Naive thymus-derived CD4-positive, alpha-beta T cell (primary cell): Measurements from ENCODE around the gene MLKL. TPM values are rescaled to one million over a fixed set of nuclear protein-coding genes. Genes with fewer than 3 reads are reported as not detected.

ENCODE experiments used
- ATAC-seq: fragments of 150-1000 bp; cut with Tn5 transposase; 2 replicates; pipeline ENCODE4 v1.10.0; 2021; ENCODE audit warnings: mild to moderate bottlenecking, moderate library complexity
- CTCF ChIA-PET: fragments of 350-600 bp; sonication (Branson Sonifier 250); formaldehyde crosslinking; loops from one replicate; lab custom pipeline; 2021; ENCODE audit warnings: antibody characterized with exemption; lab: Charles Lee
- POLR2A ChIA-PET: fragments of 350-600 bp; sonication (Branson Sonifier 250); formaldehyde crosslinking; loops from one replicate; lab custom pipeline; 2021; ENCODE audit warnings: antibody characterized with exemption, inconsistent platforms; lab: Charles Lee
- DNase-seq, 9 donors: peaks; one replicate each; pipeline versions ENCODE4 v3.0.0 to v3.0.0-alpha.2; 2020 to 2022; ENCODE audit warnings: mixed read lengths in 1 of 9
- H3K27ac ChIP-seq: one replicate; pipeline ENCODE4 v1.7.0; 2013; ENCODE audit warnings: mild to moderate bottlenecking, low read depth, low read length, moderate library complexity
- H3K27me3 ChIP-seq, 2 donors: one replicate each; pipeline ENCODE4 v1.7.0; 2013; ENCODE audit warnings: low read length in 2 of 2, mild to moderate bottlenecking in 2 of 2, moderate library complexity in 2 of 2; ENCODE audit not compliant: control insufficient read depth in 2 of 2, insufficient read depth in 2 of 2
- H3K36me3 ChIP-seq, 3 experiments: 1 replicate in 2 of 3; 2 replicates in 1 of 3; pipeline ENCODE4 v1.7.0; 2013; ENCODE audit warnings: low read length in 3 of 3, mild to moderate bottlenecking in 3 of 3, moderate library complexity in 1 of 3; ENCODE audit not compliant: insufficient read depth in 3 of 3, control insufficient read depth in 2 of 3
- H3K4me1 ChIP-seq, 2 donors: one replicate each; pipeline ENCODE4 v1.7.0; 2013; ENCODE audit warnings: low read length in 2 of 2, mild to moderate bottlenecking in 2 of 2, moderate library complexity in 1 of 2; ENCODE audit not compliant: control insufficient read depth in 2 of 2, insufficient read depth in 2 of 2
- H3K4me3 ChIP-seq: 2 replicates; pipeline ENCODE4 v1.7.0; 2013; ENCODE audit warnings: mild to moderate bottlenecking, low read length
- H3K9me3 ChIP-seq, 3 experiments: 1 replicate in 2 of 3; 2 replicates in 1 of 3; pipeline ENCODE4 v1.7.0; 2013; ENCODE audit warnings: low read length in 3 of 3; ENCODE audit not compliant: control insufficient read depth in 2 of 3
- H3K27ac Mint-ChIP-seq, 9 donors: one replicate each; pipeline ENCODE4 v1.8.0; 2020 to 2022; ENCODE audit warnings: mixed read lengths in 9 of 9, mild to moderate bottlenecking in 8 of 9, moderate library complexity in 5 of 9, inconsistent platforms in 2 of 9
- H3K27me3 Mint-ChIP-seq, 5 donors: one replicate each; pipeline ENCODE4 v1.8.0; 2021 to 2022; ENCODE audit warnings: mixed read lengths in 5 of 5, mild to moderate bottlenecking in 1 of 5
- H3K36me3 Mint-ChIP-seq, 5 donors: one replicate each; pipeline ENCODE4 v1.8.0; 2020 to 2022; ENCODE audit warnings: mixed read lengths in 5 of 5, mild to moderate bottlenecking in 3 of 5, inconsistent platforms in 1 of 5
- H3K4me1 Mint-ChIP-seq, 7 donors: one replicate each; pipeline ENCODE4 v1.8.0; 2020 to 2022; ENCODE audit warnings: mixed read lengths in 7 of 7, mild to moderate bottlenecking in 3 of 7, inconsistent platforms in 1 of 7
- H3K4me3 Mint-ChIP-seq, 10 donors: one replicate each; pipeline ENCODE4 v1.8.0; 2020 to 2022; ENCODE audit warnings: mild to moderate bottlenecking in 10 of 10, mixed read lengths in 10 of 10, moderate library complexity in 6 of 10, inconsistent platforms in 2 of 10
- H3K9me3 Mint-ChIP-seq, 11 donors: one replicate each; pipeline ENCODE4 v1.8.0; 2020 to 2022; ENCODE audit warnings: mixed read lengths in 11 of 11, mild to moderate bottlenecking in 4 of 11, inconsistent platforms in 1 of 11, moderate library complexity in 1 of 11
- intact Hi-C, 2 donors: fragments of 100-400 bp; cut with micrococcal nuclease; formaldehyde crosslinking; loops; one replicate each; pipeline ENCODE4 v1.15.1; 2023
- polyA plus RNA-seq, 2 donors: library from polyadenylated mRNA; unstranded; fragments of 300-500 nt; fragmentation: Illumina TruSeq; gene quantifications; one replicate each; pipeline ENCODE4 v1.2.3, GENCODE V29; 2021
- total RNA-seq, 6 experiments: library from RNA in 5 of 6; stranded (reverse) in 5 of 6; gene quantifications; 1 replicate in 5 of 6; 2 replicates in 1 of 6; pipeline ENCODE4 v1.2.3 and lab custom pipeline; 2021 to 2026

The MLKL gene
- total and polyA plus RNA-seq, 7 experiments from 2014 or later: 7.9 to 52.4 (median 36.3) TPM

GRCh38 chr16:74711938-74712337, 11.3 kb upstream of the MLKL start:
- no peak overlapping the region for H3K27ac ChIP-seq
- Mint-ChIP-seq H3K4me1 (peaks cover 2 to 6% (median 6%) of the 10 kb centered on the region in 7 donors), H3K9me3 (no peaks in the 10 kb centered on the region), H3K27ac (no peak overlapping the region), H3K4me3 (no peak overlapping the region), H3K27me3 (peaks cover 0 to 6% (median 0%) of the 10 kb centered on the region in 5 donors), H3K36me3 (no peaks in the 10 kb centered on the region)
- no peaks in the 10 kb centered on the region for H3K9me3 ChIP-seq
- ATAC-seq (no peak), DNase-seq (no peak)
- H3K4me1 ChIP-seq: no peaks in the 10 kb centered on the region
- ChIA-PET CTCF (interaction anchor here (0.7 to 1.1 kb wide), 3 partner anchors 8 to 151 kb away, joined by 3 to 5 read pairs (median 4); no protein-coding TSS in a partner anchor), POLR2A (no interaction called here)
- H3K27me3 ChIP-seq: no peaks in the 10 kb centered on the region
- no peak overlapping the region for H3K4me3 ChIP-seq
- intact Hi-C loops: no loop called here
- H3K36me3 ChIP-seq: no peaks in the 10 kb centered on the region

GRCh38 chr16:74710401-74710800, 9.7 kb upstream of the MLKL start:
- CTCF ChIA-PET: interaction anchor here (1.3 to 2.0 kb wide), 4 partner anchors 10 to 401 kb away, joined by 3 to 10 read pairs (median 9); partner anchors contain the start of gene MLKL
- POLR2A ChIA-PET: interaction anchor here (2.1 kb wide), 1 partner anchor 9 kb away, joined by 11 read pairs; the partner anchor contains the start of gene MLKL
- intact Hi-C loops: no loop called here
- ATAC-seq (no peak), DNase-seq (no peak)
- peaks cover 2 to 6% (median 6%) of the 10 kb centered on the region in 7 donors for H3K4me1 Mint-ChIP-seq
- no peak overlapping the region for H3K27ac Mint-ChIP-seq
- H3K4me3 Mint-ChIP-seq: no peak overlapping the region
- Histone ChIP-seq H3K27me3 (no peaks in the 10 kb centered on the region), H3K4me1 (no peaks in the 10 kb centered on the region), H3K9me3 (no peaks in the 10 kb centered on the region), H3K27ac (no peak overlapping the region), H3K36me3 (no peaks in the 10 kb centered on the region), H3K4me3 (no peak overlapping the region)
- no peaks in the 10 kb centered on the region for H3K36me3 Mint-ChIP-seq
- no peaks in the 10 kb centered on the region for H3K9me3 Mint-ChIP-seq
- H3K27me3 Mint-ChIP-seq: peaks cover 0 to 6% (median 0%) of the 10 kb centered on the region in 5 donors

GRCh38 chr16:74709441-74709877, 8.8 kb upstream of the MLKL start:
- Histone ChIP-seq H3K27ac (no peak overlapping the region), H3K4me1 (no peaks in the 10 kb centered on the region), H3K9me3 (no peaks in the 10 kb centered on the region), H3K27me3 (no peaks in the 10 kb centered on the region), H3K4me3 (no peak overlapping the region), H3K36me3 (no peaks in the 10 kb centered on the region)
- Mint-ChIP-seq H3K27ac (peak overlapping the region in 5 of 9 donors; percentile 3 to 85 (median 29)), H3K4me1 (peaks cover 4 to 10% (median 6%) of the 10 kb centered on the region in 7 donors), H3K36me3 (no peaks in the 10 kb centered on the region), H3K9me3 (no peaks in the 10 kb centered on the region), H3K27me3 (peaks cover 0 to 6% (median 0%) of the 10 kb centered on the region in 5 donors), H3K4me3 (no peak overlapping the region)
- peak; percentile 62 to 86 (median 78) for DNase-seq
- ChIA-PET CTCF (interaction anchor here (1.3 to 2.0 kb wide), 4 partner anchors 9 to 402 kb away, joined by 3 to 10 read pairs (median 9); partner anchors contain the start of gene MLKL), POLR2A (interaction anchor here (2.1 kb wide), 1 partner anchor 8 kb away, joined by 11 read pairs; the partner anchor contains the start of gene MLKL)
- intact Hi-C loops: loop anchor here (1.0 to 10.0 kb wide), 10 partner anchors 8 to 725 kb away; partner anchors contain the start of genes CFDP1 (in 1 of the 2), PSMD7 (in 1 of the 2) and ZNRF1 (in 1 of the 2)
- ATAC-seq: peak; percentile 99

GRCh38 chr16:74700116-74700437, 585 bp downstream of the MLKL start:
- Mint-ChIP-seq H3K4me3 (peak overlapping the region; percentile 93 to 100 (median 97)), H3K27ac (peak overlapping the region; percentile 93 to 100 (median 97)), H3K9me3 (peaks cover 0 to 1% (median 0%) of the 10 kb centered on the region in 11 donors), H3K36me3 (peaks cover 0 to 21% (median 10%) of the 10 kb centered on the region in 5 donors), H3K4me1 (peaks cover 46 to 70% (median 64%) of the 10 kb centered on the region in 7 donors), H3K27me3 (no peaks in the 10 kb centered on the region)
- ATAC-seq (peak; percentile 24), DNase-seq (peak in 7 of 9 donors; percentile 4 to 30 (median 15))
- intact Hi-C loops: loop anchor here (1.0 to 10.0 kb wide), 9 partner anchors 33 to 735 kb away; partner anchors contain the start of genes PSMD7 (in 2 of the 2), CFDP1 (in 1 of the 2), RFWD3 (in 1 of the 2) and WDR59 (in 1 of the 2)
- ChIA-PET CTCF (interaction anchor here (0.8 to 1.8 kb wide), 4 partner anchors 8 to 232 kb away, joined by 3 to 10 read pairs (median 3); no protein-coding TSS in a partner anchor), POLR2A (interaction anchor here (0.7 to 2.0 kb wide), 5 partner anchors 9 to 704 kb away, joined by 3 to 18 read pairs (median 4); partner anchors contain the start of gene PSMD7)
- Histone ChIP-seq H3K9me3 (no peaks in the 10 kb centered on the region), H3K27ac (peak overlapping the region; percentile 85), H3K4me3 (peak overlapping the region; percentile 98), H3K36me3 (peaks cover 0 to 9% (median 0%) of the 10 kb centered on the region in 3 experiments), H3K4me1 (peaks cover 22 to 31% of the 10 kb centered on the region in 2 donors), H3K27me3 (no peaks in the 10 kb centered on the region)

DNA sequence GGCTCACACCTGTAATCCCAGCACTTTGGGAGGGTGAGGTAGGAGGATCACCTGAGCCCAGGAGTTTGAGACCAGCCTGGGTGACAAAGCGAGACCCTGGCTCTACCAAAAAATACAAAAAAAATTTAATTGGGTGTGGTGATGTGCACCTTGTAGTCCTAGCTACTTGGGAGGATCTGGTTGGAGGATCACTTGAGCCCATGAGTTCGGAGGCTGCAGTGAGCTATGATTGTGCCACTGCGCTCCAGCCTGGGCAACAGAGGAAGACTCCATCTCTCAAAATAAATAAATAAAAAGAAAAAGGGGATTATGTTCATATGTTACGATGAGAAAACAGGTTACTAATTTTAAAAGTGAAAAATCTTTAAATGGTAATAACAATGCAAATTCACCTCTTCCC, 996 bp downstream of the MLKL start:
- intact Hi-C loops: loop anchor here (1.0 to 10.0 kb wide), 10 partner anchors 32 to 948 kb away; partner anchors contain the start of genes PSMD7 (in 2 of the 2), CFDP1 (in 1 of the 2), KARS1 (in 1 of the 2) and RFWD3 (in 1 of the 2)
- ATAC-seq: no peak
- Mint-ChIP-seq H3K4me3 (peak overlapping the region; percentile 74 to 100 (median 96)), H3K4me1 (peaks cover 46 to 68% (median 63%) of the 10 kb centered on the region in 7 donors), H3K36me3 (peaks cover 0 to 21% (median 12%) of the 10 kb centered on the region in 5 donors), H3K27ac (peak overlapping the region; percentile 45 to 98 (median 83)), H3K9me3 (peaks cover 0 to 1% (median 0%) of the 10 kb centered on the region in 11 donors), H3K27me3 (no peaks in the 10 kb centered on the region)
- Histone ChIP-seq H3K4me1 (peaks cover 22 to 31% of the 10 kb centered on the region in 2 donors), H3K4me3 (peak overlapping the region; percentile 54), H3K36me3 (peaks cover 0 to 13% (median 0%) of the 10 kb centered on the region in 3 experiments), H3K9me3 (no peaks in the 10 kb centered on the region), H3K27me3 (no peaks in the 10 kb centered on the region), H3K27ac (peak overlapping the region; percentile 85)
- DNase-seq: no peak
- ChIA-PET CTCF (interaction anchor here (0.8 to 1.8 kb wide), 3 partner anchors 9 to 232 kb away, joined by 3 to 10 read pairs (median 3); no protein-coding TSS in a partner anchor), POLR2A (interaction anchor here (0.7 to 2.0 kb wide), 5 partner anchors 9 to 705 kb away, joined by 3 to 18 read pairs (median 6); no protein-coding TSS in a partner anchor)

DNA sequence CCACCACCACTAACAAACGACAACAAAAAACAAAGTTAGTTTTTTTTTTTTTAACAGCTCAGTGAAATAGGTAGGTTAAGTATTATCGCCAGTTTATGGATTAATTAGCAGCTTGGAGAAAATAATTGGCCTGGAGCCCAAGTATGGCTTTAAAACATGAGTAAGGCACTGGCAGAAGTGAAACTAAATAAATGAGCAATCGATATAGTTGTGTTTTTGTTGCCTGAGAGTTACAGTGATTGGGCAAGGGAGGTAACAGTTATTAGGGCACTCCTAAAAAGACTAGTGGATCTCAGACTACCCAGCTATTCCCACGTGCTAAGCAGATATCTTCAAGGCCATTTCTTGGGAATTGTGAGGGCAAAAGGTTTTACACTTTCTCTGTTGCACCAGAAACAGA, 2.4 kb downstream of the MLKL start:
- intact Hi-C loops: loop anchor here in 1 of 2 donors (5.0 kb wide), 1 partner anchor 949 kb away; the partner anchor contains the start of genes KARS1 and TERF2IP
- DNase-seq (no peak), ATAC-seq (no peak)
- Mint-ChIP-seq H3K9me3 (peaks cover 0 to 1% (median 0%) of the 10 kb centered on the region in 11 donors), H3K27ac (peak overlapping the region; percentile 44 to 98 (median 79)), H3K27me3 (no peaks in the 10 kb centered on the region), H3K4me3 (peak overlapping the region; percentile 55 to 98 (median 82)), H3K36me3 (peaks cover 0 to 26% (median 16%) of the 10 kb centered on the region in 5 donors), H3K4me1 (peaks cover 40 to 74% (median 61%) of the 10 kb centered on the region in 7 donors)
- peak overlapping the region; percentile 33 for H3K27ac ChIP-seq
- H3K27me3 ChIP-seq: no peaks in the 10 kb centered on the region
- ChIA-PET POLR2A (interaction anchor here (1.1 to 1.4 kb wide), 2 partner anchors 31 kb away, joined by 3 to 4 read pairs; partner anchors contain the start of gene RFWD3), CTCF (interaction anchor here (1.3 kb wide), 1 partner anchor 165 kb away, joined by 3 read pairs; no protein-coding TSS in a partner anchor)
- peaks cover 0 to 23% (median 0%) of the 10 kb centered on the region in 3 experiments for H3K36me3 ChIP-seq
- H3K4me3 ChIP-seq: peak overlapping the region; percentile 38
- H3K4me1 ChIP-seq: peaks cover 22 to 31% of the 10 kb centered on the region in 2 donors
- no peaks in the 10 kb centered on the region for H3K9me3 ChIP-seq
